PFSK-1 (cell line): Measurements from ENCODE around the gene CYP8B1.

Source experiments
- FOXP2 ChIP-seq: optimal IDR thresholded peaks from 2 replicates; pipeline ENCODE3; 2011; ENCODE audit warnings: borderline replicate concordance, control low read depth, inconsistent platforms; ENCODE audit not compliant: insufficient read depth; ENCODE audit errors: extremely low read length, extremely low read depth
- POLR2AphosphoS5 ChIP-seq: IDR thresholded peaks from 2 replicates; pipeline ENCODE4 v1.6.1; 2012; ENCODE audit warnings: low read depth, mild to moderate bottlenecking, control low read depth, low read length, moderate library complexity
- SIN3A ChIP-seq: IDR thresholded peaks from 2 replicates; pipeline ENCODE4 v1.6.1; 2012; ENCODE audit warnings: mild to moderate bottlenecking, low read length, moderate library complexity, borderline replicate concordance; ENCODE audit not compliant: insufficient read depth
- TAF1 ChIP-seq: IDR thresholded peaks from 2 replicates; pipeline ENCODE4 v1.6.1; 2012; ENCODE audit warnings: low read length, control low read depth, borderline replicate concordance; ENCODE audit not compliant: insufficient read depth
- TF ChIP-seq, protein P1 (sequence below), 2 experiments: IDR thresholded peaks; 2 replicates each; pipeline versions ENCODE4 v1.6.1 to v1.8.0; 2011 to 2012; ENCODE audit warnings: low read depth in 2 of 2, low read length in 2 of 2, control low read depth in 1 of 2, inconsistent platforms in 1 of 2, mild to moderate bottlenecking in 1 of 2, moderate library complexity in 1 of 2; ENCODE audit not compliant: insufficient read depth in 1 of 2

Gene CYP8B1

DNA sequence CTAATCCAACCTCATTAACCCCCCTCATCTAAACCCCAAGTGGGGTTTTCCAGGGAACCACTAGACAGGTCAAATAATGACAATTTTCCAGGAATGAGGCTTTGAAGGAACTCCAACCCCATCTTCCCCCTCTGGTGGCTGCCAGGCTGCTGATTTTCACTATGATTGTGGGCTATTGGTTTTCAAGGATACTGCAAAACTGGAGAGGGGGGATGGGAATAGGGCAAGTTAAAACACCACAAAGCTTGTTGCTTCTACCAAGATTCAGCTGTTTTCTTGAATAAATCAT lies 19.8 kb upstream of the CYP8B1 start:
- TF ChIP-seq TAF1 (no peak), SIN3A (no peak), FOXP2 (no peak), POLR2AphosphoS5 (no peak)
- TF ChIP-seq, protein P1, sequence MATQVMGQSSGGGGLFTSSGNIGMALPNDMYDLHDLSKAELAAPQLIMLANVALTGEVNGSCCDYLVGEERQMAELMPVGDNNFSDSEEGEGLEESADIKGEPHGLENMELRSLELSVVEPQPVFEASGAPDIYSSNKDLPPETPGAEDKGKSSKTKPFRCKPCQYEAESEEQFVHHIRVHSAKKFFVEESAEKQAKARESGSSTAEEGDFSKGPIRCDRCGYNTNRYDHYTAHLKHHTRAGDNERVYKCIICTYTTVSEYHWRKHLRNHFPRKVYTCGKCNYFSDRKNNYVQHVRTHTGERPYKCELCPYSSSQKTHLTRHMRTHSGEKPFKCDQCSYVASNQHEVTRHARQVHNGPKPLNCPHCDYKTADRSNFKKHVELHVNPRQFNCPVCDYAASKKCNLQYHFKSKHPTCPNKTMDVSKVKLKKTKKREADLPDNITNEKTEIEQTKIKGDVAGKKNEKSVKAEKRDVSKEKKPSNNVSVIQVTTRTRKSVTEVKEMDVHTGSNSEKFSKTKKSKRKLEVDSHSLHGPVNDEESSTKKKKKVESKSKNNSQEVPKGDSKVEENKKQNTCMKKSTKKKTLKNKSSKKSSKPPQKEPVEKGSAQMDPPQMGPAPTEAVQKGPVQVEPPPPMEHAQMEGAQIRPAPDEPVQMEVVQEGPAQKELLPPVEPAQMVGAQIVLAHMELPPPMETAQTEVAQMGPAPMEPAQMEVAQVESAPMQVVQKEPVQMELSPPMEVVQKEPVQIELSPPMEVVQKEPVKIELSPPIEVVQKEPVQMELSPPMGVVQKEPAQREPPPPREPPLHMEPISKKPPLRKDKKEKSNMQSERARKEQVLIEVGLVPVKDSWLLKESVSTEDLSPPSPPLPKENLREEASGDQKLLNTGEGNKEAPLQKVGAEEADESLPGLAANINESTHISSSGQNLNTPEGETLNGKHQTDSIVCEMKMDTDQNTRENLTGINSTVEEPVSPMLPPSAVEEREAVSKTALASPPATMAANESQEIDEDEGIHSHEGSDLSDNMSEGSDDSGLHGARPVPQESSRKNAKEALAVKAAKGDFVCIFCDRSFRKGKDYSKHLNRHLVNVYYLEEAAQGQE (IDR thresholded peaks at IDR 0.05; ENCODE audit: insufficient read depth in 1 of 2, low read depth in 2 of 2, low read length in 2 of 2) = no peak

DNA sequence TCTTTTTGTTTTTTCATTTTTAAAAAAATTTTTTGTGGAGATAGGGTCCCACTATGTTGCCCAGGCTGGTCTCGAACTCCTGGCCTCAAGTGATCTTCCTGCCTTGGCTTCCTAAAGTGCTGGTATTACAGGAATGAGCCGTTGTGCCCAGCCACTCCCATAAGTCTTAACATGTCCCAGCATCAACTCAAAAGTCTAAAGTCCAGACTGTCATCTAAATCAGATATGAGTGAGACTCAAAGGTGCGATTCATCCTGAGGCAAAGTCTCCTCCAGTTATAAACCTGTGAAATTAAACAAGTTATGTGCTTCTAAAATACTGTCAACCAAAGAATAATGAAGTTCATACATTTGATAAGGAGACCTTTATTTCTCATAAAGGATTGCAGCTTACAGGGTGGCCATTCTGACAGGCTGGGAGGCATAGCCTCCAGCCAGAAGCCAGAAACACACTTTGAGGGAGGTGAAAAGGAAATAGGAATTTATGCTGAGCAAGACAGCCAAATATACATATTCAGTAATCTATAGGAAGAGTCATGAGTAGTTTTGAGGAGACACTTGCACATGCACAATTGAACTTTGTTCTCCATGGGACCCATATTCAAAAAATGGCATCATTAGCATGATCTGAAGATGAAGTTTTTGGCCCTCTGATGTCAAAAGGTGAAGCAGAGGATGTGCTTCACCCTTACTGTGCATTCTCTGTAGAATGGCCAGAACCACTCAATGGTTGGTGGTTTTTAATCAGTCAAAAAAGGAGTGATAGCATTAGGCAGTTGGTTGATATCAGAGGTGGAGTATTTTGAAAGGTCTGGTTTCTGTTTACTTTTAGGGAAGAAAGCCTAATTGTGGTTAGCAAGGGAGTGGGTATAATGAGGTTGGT lies 19.3 kb upstream of the CYP8B1 start:
- TF ChIP-seq TAF1 (no peak), SIN3A (no peak), FOXP2 (no peak), POLR2AphosphoS5 (no peak)
- TF ChIP-seq, protein P1 (IDR thresholded peaks at IDR 0.05; ENCODE audit: insufficient read depth in 1 of 2, low read depth in 2 of 2, low read length in 2 of 2) = no peak

DNA sequence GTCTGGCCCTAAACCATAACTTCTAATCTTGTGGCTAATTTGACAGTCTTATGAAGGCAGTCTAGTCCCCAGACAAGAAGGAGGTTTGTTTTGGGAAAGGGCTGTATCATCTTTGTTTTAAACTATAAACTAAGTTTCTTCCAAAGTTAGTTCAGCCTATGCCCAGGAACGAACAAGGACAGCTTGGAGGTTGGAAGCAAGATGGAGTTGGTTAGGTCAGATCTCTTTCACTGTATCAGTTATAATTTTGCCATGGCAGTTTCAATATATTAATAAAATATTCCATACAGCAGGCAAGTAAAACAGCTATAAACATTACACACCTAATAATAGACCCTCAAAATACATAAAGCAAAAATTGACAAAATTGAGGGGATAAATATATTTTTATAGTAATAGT lies 17.1 kb upstream of the CYP8B1 start:
- TF ChIP-seq, protein P1 (IDR thresholded peaks at IDR 0.05; ENCODE audit: insufficient read depth in 1 of 2, low read depth in 2 of 2, low read length in 2 of 2) = no peak
- TF ChIP-seq POLR2AphosphoS5 (no peak), SIN3A (no peak), TAF1 (no peak), FOXP2 (no peak)

DNA sequence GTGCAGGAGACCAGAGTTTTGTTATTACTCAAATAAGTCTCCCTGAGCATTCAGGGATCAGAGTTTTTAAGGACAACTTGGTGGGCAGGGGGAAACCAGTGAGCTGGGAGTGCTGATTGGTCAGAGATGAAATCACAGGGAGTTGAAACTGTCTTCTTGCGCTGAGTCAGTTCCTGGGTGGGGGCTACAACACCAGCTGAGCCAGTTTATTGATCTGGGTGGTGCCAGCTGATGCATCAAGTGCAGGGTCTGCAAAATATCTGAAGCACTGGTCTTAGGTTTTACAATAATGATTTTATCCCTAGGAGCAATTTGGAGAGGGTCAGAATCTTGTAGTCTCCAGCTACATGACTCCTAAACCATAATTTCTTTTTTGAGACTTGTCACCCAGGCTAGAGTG lies 16.5 kb upstream of the CYP8B1 start:
- TF ChIP-seq SIN3A = no peak
- TF ChIP-seq, protein P1 (IDR thresholded peaks at IDR 0.05; ENCODE audit: insufficient read depth in 1 of 2, low read depth in 2 of 2, low read length in 2 of 2) = no peak
- no peak for TF ChIP-seq FOXP2
- no peak for TF ChIP-seq POLR2AphosphoS5
- TF ChIP-seq TAF1 = no peak

DNA sequence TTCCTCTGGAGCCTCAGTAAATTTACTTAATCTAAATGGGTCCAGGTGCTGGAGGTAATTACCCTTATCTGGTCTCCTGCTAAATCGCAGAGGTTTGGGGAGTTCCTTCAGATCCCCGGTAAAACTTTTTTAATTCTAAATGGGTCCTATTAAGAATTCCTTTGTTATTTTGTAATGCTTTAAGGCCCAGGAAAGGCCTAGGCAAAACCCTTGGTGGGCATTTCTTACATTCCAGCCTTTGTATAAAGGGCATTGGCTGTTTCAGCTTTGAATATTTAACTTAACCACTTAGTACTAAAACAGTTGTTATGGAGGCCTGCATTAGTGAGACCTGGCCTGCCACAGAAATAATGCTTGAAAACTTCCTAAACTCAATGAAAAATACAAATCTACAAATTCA lies 15.4 kb upstream of the CYP8B1 start:
- TF ChIP-seq, protein P1 (IDR thresholded peaks at IDR 0.05; ENCODE audit: insufficient read depth in 1 of 2, low read depth in 2 of 2, low read length in 2 of 2) = no peak
- no peak for TF ChIP-seq POLR2AphosphoS5
- no peak for TF ChIP-seq FOXP2
- TF ChIP-seq TAF1 = no peak
- TF ChIP-seq SIN3A = no peak
